H1 (cell line): Measurements from ENCODE around the gene CAMK2N2. TPM values are rescaled to one million over a fixed set of nuclear protein-coding genes. Genes with fewer than 3 reads are reported as not detected.

Experiments
- BRCA1 ChIP-seq: IDR thresholded peaks from 2 replicates; pipeline ENCODE4 v1.6.1; 2012; ENCODE audit warnings: low read depth, low read length, improper control_type of control experiment
- EGR1 ChIP-seq: IDR thresholded peaks from 2 replicates; pipeline ENCODE4 v1.6.1; 2011; ENCODE audit warnings: low read depth, low read length, borderline replicate concordance
- EZH2 ChIP-seq: fragments of 200-600 bp; sonication (generic); IDR thresholded peaks from 2 replicates; pipeline ENCODE4 v1.7.1; 2012; ENCODE audit warnings: low read depth, mild to moderate bottlenecking, moderate library complexity, low read length, inconsistent platforms; ENCODE audit not compliant: severe bottlenecking
- NRF1 ChIP-seq: IDR thresholded peaks from 2 replicates; pipeline ENCODE4 v1.6.1; 2011; ENCODE audit warnings: mild to moderate bottlenecking, low read depth, low read length, improper control_type of control experiment
- RBBP5 ChIP-seq: IDR thresholded peaks from 2 replicates; pipeline ENCODE4 v1.7.1; 2012; ENCODE audit warnings: low read depth, mild to moderate bottlenecking, inconsistent platforms, low read length, moderate library complexity, borderline replicate concordance
- TCF12 ChIP-seq: IDR thresholded peaks from 2 replicates; pipeline ENCODE4 v1.6.1; 2011; ENCODE audit warnings: low read depth, mild to moderate bottlenecking, low read length
- polyA plus RNA-seq, 7 experiments: library from polyadenylated mRNA; depleted of rRNA in 3 of 7; stranded (reverse) in 5 of 7; unstranded in 2 of 7; fragments of >200 nt in 5 of 7; fragments of 200-250 nt in 2 of 7; gene quantifications; 1 replicate in 5 of 7; 2 replicates in 1 of 7; 4 replicates in 1 of 7; pipeline versions ENCODE4 v1.2.1 to v1.2.3, GENCODE V29; 2011 to 2013; ENCODE audit warnings: missing spikeins in 2 of 7, mixed read lengths in 2 of 7
- total RNA-seq: library from RNA; stranded (reverse); fragmentation: NEBNext Ultra II Directional; extraction: Animal tissue kit (Norgen Biotek cat#: 25700); gene quantifications from 2 replicates; pipeline ENCODE4 v1.2.1, GENCODE V29; 2021
- TF ChIP-seq, protein P1 (sequence below): fragments of 300-600 bp; sonication (generic); IDR thresholded peaks from 2 replicates; pipeline ENCODE4 v1.7.1; 2012; ENCODE audit warnings: low read length, moderate library complexity, mild to moderate bottlenecking, inconsistent platforms; ENCODE audit not compliant: insufficient replicate concordance

CAMK2N2 gene
- total and polyA plus RNA-seq, 2 of the 8 experiments (the other 6 are each of a cell fraction or from before 2014, with no cell fraction given), result 4.0 to 17.7 TPM

DNA sequence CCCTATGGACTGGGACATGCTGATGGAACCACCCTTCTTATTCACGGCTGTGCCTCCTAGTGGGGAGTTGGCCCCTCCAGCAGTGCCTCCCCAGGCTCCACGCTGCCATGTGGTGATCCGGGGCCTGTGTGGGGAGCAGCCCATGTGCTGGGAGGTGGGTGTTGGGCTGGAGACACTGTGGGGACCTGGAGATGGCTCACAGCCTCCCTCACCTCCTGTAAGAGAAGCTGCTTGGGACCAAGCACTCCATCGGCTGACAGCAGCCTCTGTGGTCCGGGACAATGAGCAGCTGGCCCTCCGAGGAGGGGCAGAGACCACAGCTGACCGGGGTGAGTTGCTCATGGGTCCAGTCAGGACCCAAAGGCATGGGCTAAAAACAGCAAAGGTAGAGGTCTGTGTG, 21.6 kb downstream of the CAMK2N2 start (continued):
- TF ChIP-seq BRCA1 (no peak), NRF1 (no peak), RBBP5 (no peak), TCF12 (no peak), EGR1 (no peak), EZH2 (no peak)
- TF ChIP-seq, protein P1, sequence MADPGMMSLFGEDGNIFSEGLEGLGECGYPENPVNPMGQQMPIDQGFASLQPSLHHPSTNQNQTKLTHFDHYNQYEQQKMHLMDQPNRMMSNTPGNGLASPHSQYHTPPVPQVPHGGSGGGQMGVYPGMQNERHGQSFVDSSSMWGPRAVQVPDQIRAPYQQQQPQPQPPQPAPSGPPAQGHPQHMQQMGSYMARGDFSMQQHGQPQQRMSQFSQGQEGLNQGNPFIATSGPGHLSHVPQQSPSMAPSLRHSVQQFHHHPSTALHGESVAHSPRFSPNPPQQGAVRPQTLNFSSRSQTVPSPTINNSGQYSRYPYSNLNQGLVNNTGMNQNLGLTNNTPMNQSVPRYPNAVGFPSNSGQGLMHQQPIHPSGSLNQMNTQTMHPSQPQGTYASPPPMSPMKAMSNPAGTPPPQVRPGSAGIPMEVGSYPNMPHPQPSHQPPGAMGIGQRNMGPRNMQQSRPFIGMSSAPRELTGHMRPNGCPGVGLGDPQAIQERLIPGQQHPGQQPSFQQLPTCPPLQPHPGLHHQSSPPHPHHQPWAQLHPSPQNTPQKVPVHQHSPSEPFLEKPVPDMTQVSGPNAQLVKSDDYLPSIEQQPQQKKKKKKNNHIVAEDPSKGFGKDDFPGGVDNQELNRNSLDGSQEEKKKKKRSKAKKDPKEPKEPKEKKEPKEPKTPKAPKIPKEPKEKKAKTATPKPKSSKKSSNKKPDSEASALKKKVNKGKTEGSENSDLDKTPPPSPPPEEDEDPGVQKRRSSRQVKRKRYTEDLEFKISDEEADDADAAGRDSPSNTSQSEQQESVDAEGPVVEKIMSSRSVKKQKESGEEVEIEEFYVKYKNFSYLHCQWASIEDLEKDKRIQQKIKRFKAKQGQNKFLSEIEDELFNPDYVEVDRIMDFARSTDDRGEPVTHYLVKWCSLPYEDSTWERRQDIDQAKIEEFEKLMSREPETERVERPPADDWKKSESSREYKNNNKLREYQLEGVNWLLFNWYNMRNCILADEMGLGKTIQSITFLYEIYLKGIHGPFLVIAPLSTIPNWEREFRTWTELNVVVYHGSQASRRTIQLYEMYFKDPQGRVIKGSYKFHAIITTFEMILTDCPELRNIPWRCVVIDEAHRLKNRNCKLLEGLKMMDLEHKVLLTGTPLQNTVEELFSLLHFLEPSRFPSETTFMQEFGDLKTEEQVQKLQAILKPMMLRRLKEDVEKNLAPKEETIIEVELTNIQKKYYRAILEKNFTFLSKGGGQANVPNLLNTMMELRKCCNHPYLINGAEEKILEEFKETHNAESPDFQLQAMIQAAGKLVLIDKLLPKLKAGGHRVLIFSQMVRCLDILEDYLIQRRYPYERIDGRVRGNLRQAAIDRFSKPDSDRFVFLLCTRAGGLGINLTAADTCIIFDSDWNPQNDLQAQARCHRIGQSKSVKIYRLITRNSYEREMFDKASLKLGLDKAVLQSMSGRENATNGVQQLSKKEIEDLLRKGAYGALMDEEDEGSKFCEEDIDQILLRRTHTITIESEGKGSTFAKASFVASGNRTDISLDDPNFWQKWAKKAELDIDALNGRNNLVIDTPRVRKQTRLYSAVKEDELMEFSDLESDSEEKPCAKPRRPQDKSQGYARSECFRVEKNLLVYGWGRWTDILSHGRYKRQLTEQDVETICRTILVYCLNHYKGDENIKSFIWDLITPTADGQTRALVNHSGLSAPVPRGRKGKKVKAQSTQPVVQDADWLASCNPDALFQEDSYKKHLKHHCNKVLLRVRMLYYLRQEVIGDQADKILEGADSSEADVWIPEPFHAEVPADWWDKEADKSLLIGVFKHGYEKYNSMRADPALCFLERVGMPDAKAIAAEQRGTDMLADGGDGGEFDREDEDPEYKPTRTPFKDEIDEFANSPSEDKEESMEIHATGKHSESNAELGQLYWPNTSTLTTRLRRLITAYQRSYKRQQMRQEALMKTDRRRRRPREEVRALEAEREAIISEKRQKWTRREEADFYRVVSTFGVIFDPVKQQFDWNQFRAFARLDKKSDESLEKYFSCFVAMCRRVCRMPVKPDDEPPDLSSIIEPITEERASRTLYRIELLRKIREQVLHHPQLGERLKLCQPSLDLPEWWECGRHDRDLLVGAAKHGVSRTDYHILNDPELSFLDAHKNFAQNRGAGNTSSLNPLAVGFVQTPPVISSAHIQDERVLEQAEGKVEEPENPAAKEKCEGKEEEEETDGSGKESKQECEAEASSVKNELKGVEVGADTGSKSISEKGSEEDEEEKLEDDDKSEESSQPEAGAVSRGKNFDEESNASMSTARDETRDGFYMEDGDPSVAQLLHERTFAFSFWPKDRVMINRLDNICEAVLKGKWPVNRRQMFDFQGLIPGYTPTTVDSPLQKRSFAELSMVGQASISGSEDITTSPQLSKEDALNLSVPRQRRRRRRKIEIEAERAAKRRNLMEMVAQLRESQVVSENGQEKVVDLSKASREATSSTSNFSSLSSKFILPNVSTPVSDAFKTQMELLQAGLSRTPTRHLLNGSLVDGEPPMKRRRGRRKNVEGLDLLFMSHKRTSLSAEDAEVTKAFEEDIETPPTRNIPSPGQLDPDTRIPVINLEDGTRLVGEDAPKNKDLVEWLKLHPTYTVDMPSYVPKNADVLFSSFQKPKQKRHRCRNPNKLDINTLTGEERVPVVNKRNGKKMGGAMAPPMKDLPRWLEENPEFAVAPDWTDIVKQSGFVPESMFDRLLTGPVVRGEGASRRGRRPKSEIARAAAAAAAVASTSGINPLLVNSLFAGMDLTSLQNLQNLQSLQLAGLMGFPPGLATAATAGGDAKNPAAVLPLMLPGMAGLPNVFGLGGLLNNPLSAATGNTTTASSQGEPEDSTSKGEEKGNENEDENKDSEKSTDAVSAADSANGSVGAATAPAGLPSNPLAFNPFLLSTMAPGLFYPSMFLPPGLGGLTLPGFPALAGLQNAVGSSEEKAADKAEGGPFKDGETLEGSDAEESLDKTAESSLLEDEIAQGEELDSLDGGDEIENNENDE, result no peak
